ENCODE results near the gene RING1. TPM values are rescaled to one million over a fixed set of nuclear protein-coding genes. Genes with fewer than 3 reads are reported as not detected.

Gene RING1
- total RNA-seq, 1 donor from 2014 or later, result 17.1 TPM

DNA sequence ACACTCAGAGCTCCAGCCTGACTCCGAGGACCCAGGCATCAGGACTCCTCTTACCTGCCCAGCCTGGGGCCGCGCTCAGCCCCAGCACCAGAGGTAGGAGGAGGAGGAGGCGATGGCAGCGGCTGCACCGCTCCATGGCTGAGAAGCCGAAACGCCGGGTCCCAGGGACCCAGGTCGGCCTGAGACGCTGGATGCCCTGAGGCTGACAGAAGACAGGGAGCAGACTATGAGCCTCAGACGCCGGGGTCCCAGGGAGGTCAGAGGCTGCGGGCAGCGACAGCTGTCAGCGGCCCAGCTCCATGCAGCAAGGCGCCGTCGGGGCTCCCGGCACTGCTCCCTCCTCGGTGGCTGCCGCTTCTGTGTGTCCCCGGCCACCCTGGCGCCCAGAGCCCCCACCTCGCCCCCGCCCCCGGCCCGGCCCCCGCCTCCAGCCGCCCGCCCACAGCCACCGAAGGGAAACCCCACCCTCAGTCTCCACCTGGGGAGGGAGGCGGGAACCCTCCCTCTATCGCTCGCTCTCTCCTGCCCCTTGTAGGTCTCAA is 16.1 kb upstream of the RING1 start, which contains the start of gene COL11A2:
Gene COL11A2 (minus strand): TSS at position 363 of the 542 bp plus-strand sequence. CDS start 227 bp downstream, at position 136.
- DNase-seq (ENCODE audit: low read depth in 2 of 2), result no peak

DNA sequence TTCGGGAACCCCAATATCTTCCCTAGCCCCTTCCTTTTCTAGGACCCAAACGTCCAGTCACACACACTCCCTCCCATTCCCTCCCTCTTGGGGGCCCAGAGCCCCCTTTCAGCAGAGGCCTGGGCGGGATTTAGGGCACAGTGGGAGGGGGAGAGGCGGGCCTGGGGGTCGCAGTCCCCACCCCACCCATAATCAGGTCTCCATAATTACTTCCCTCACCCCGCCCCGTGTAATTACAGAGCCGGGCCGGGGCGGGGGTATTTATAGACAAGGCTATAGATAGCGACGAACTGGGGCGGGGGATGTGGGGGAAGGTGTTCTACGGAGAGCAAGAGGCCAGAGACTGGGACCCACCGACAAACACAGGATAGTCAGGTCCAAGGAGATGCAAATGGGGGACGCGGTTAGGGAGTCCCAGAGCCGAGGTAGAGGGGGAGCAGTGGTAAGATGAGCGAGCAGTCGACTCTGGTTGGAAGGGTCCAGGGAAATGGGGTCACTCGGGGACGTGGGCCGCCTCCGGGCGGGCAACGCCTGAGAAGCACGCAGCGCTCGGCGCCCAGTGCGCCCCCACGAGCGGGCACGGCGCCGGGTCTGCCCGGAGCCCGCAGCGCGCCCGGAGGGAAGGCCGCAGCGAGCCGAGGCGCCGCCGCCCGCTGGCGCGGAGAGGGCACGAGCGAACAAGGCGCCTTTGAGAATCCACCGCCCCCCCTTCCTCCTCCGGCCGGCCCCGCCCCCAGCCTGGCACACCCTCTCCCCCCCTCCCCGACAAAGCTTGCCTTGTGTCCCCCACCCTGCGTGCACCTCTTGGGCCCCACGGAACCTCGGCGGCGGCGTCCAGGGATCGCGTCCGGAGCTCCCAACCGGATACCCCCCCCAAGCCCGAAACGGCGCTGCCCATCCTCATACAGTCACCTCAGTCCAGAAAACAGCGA is 15.4 kb upstream of the RING1 start:
- DNase-seq (ENCODE audit: low read depth in 2 of 2), result peak in 1 of 2 donors; percentile 19

DNA sequence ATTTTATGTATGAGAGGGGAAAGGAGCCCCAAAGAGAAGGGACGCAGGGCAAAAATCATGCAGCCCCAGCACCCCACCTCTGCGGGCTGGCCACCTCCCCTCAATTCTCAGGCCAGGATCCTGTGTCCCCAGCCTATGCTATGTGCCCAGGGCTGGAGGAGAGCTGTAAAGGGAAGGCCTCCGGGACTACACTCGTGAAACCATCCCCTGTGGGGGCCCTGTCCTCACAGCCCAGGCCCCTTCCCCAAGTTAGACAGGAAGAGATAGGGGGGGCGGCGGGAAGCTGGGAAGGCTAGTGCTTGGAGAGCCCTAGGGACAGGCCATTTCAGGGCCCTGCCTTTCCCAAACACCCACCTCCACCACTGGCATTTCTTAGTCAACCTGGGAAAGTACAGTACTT is 14.7 kb upstream of the RING1 start:
- no peak for DNase-seq (ENCODE audit: low read depth in 2 of 2)

DNA sequence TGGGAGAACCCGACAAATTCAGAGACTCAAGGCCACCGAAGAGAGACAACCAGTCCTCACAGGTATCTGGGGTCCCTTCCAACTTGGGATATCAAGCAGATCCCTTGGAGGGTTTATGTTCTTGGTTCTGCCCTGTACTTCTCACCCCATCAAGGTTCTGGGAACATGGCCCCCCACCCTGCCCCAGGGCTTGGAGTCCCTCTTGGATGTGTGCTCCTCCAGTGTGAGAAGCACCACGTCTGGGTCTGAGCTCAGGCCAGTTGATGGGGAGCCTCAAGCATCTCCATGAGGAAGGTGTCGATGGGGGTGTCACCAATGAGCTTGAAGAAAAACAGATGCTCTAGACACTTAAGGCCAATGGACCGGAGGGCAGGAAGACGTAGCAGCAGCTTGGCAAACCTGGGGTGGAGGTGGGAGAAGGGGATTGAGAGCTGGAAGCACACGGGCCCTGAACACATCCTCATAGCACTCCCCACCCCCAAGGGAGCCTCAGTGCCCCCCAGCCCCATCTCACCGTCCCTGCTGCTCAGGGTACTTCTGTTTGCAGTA is 13.8 kb upstream of the RING1 start:
- DNase-seq (ENCODE audit: low read depth in 2 of 2), result no peak

DNA sequence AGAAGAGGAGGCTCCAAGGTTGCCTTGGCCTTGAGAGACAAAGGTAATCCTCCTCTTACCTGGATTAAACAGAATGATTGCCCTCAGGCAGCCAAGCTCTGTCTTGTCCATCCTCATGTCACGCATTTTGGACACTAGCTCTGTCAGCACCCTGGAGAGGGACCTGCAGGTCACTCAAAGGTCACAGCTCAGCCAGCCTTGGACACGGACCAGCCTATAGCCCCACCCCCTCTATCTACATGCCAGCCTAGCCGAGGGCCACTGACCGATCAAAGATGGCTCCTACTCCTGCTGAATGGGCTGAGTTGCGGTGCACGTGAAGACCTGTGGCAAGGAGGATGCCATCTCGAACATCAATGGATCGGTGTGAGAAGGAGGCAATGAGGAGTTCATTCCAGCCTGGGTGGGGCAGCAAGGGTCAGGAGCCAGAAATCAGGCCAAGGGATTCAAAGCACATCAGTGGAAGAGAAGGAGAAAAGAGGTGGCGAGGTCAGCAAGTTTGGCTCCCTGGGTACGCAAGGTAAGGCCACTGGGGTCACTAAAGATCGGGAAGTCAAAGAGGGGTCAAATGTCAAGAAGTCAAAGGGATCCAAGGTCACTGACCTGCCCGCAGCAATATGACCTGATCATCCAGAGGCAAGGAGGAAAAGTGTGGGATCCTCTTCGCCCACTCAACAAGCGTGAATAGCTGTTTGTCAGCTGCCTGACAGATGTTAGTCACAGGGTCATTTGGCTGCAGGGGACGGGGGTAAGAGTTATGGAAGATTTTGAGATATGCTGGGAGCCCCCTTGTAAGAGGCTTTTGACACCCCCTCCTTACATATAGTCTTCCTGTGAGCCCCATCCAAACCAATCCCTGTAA is 12.8 kb upstream of the RING1 start:
- no peak for DNase-seq (ENCODE audit: low read depth in 2 of 2)

DNA sequence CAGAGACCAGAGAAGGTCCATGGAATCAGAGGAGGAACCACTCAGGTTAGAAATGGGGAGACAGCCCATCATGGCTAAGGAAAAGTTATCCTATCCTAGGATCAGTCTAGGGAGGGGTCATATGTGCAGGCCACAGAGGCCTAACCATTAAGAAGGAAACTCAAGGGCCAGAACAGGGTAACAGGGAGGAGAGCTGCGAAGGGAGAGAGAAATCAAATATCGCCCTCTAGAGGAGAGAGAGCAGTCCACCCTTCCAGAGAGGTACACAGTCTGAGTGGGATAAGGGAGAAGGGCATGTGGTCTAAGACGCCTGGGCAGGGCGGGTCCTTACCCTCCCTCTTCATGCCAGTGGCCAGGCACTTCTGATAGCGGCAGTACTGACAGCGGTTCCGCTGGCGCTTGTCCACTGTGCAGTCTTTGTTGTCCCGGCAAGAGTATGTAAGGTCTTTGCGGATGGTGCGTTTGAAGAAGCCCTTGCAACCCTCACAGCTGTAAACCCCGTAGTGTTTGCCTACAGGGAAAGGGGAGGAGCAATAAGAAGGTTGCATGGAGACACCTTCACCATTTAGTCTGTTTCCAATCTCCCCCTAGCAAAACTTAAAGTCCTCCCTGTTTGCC is 10.8 kb upstream of the RING1 start:
- peak in 1 of 2 donors; percentile 69 for DNase-seq (ENCODE audit: low read depth in 2 of 2)

DNA sequence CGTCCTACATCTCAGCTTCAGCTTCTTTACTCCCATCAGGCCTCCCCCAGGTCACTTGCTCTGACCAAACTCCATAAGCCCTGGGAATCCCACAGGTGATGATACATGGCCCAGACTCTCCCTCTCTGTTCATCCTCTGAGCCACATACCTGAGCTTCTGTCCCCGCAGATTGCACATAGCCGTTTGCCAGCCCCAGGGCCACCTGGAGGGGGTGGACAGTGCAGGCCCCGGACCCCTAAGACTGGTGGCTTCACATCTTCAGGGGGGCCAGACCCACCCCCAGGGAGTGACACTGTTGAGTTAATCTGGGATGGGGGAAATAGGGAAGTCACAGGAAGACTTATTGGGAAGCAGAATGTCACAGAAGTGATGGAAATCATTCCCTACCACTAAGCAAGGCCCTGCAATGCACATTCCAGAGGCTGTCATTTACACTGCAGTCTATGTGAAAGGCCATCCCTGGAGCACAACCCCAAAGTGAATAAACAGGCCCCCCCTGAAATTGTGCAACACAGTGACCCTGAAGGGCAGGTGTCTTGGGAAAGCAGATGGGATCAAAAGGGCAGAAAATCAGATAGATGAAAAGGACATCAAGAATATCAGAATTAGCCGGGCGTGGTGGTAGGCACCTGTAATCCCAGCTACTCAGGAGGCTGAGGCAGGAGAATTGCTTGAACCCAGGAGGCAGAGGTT is 10.0 kb upstream of the RING1 start:
- DNase-seq (ENCODE audit: low read depth in 2 of 2), result no peak

DNA sequence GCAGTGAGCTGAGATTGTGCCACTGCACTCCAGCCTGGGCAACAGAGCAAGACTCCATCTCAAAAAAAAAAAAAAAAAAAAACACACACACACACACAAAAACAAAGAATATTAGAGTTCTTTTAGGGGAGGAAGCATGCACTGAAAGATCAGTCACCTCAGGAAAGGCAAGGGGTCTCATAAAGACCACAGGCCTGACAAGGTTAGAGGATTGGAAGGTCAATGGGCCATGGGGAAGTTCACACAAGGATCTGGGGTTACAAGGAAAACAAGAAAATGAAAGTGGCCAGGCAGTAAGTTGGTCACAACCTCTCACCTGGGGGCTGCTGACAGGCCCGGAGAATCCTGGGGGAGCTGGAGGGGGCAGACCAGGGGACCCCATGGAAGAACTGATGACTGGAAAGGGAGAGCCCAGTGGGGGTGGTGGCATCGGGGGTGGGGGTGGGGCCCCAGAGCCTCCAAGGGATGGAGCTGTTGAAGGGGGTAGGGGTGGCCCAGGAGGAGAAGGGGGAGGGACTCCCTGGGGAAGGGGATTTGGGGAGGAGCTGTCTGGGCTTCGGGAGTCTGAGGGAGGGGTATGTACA is 9.4 kb upstream of the RING1 start:
- DNase-seq (ENCODE audit: low read depth in 2 of 2), result no peak

DNA sequence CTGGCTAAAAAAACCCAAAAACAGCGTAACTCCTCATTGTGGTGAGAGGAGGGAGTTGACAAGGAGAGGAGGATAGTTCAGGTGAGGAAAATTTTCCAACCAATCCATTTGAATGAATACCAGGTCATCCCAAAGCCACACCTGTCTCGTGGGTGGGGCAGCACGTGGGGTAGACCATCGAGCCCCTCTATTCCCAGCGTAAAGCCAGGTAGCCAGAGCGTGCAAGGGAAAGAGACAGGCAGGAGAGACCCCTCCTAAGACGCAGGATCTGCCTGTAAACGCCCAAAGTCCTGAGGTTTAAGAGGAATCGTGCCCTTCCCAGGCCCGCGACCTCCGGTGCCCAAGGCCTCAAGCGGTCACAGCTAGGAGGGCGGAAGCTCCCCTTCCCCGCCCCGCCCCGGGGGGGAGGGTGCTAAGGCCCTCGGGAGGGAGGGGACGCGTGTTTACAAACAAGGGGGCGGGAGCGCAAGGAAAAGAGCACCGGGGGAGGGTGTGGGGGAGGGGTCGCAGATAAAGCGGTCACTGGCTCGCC is 8.5 kb upstream of the RING1 start:
- DNase-seq (ENCODE audit: low read depth in 2 of 2), result peak in 1 of 2 donors; percentile 67

DNA sequence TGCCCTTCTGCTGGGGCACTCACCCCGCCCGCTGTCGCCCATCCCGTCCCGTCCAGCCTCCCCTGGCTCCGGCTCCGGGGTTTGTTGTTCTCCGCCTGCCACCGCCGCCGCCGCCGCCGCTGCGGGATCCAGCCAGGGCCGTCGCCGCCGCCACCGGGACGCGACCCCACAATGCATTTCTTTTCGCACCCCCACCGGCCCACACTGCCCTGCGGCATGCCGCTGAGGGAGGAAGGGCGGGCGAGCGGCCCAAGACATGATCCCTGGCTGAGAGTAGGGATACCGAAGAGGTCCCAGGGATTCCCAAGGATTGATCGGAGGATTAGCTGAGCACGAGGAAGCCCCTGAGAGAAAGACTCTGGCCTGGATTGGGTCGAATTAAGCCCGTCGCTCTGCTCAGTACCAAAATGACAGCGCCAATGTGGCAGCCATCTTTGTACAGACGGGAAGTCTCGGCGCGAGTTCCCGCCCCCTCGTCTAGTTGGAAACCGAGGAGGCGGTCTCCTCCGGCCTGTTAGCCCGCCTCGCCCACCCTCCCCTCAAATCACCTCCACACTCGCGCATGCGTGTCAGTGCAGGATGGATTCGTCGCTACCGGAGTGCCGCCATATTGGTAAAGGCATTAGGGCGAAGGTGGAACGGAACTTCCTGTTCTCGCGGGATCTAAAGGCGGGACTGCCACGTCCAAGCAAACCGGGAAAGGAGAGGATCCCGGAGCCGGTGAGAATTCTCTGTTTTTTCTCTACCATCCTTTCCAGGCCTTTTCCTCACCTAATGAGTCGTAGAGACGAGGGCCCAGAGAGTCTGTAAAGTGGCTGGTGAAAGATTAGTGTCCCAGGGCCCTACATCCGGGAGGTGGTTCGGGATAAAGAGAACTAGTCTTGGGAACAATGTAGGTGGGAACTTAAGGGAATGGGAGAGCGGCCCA is 7.8 kb upstream of the RING1 start, which contains the start of the genes RXRB and SLC39A7:
Gene RXRB (minus strand): TSS at position 447 of the 928 bp plus-strand sequence. CDS start 189 bp downstream, at position 258.
Gene SLC39A7 (plus strand): TSS at position 649 of the 928 bp plus-strand sequence. CDS start 379 bp downstream, outside the sequence.
- peak; percentile 99 for DNase-seq (ENCODE audit: low read depth in 2 of 2)

DNA sequence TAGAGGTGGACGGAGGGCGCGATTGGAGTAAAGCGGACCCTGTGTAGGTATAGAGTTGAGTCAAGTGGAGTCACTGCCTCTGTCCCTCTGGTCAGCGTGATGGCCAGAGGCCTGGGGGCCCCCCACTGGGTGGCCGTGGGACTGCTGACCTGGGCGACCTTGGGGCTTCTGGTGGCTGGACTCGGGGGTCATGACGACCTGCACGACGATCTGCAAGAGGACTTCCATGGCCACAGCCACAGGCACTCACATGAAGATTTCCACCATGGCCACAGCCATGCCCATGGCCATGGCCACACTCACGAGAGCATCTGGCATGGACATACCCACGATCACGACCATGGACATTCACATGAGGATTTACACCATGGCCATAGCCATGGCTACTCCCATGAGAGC is 7.2 kb upstream of the RING1 start:
- peak in 1 of 2 donors; percentile 49 for DNase-seq (ENCODE audit: low read depth in 2 of 2)

DNA sequence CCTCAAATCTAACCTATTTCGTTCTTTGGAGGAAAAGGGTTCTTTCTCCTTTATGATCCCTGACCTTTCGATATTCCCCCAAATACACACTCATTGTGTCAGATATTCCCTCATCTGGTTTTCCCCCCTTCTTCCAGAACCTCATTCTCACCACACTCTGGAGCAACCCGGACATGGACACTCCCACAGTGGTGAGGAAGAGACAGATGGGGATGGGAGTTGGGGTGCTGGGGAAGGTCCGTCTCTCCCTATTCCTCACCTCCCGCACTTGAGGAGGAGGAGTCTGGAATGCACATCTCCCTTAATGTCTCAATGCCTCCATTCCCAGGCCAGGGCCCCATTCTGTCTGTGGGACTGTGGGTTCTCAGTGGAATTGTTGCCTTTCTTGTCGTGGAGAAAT is 6.4 kb upstream of the RING1 start:
- no peak for DNase-seq (ENCODE audit: low read depth in 2 of 2)

DNA sequence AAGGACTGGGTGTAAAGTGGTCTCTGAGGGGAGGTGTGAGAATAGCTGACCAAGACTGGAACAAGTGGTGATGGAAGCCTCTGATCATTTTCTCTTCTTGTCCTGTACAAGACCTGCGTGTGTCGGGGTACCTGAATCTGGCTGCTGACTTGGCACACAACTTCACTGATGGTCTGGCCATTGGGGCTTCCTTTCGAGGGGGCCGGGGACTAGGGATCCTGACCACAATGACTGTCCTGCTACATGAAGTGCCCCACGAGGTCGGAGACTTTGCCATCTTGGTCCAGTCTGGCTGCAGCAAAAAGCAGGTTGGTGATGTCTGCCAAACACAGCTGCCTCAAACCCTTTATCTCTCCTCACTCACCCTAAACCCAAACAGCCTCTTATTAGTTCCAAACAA is 5.5 kb upstream of the RING1 start:
- no peak for DNase-seq (ENCODE audit: low read depth in 2 of 2)

DNA sequence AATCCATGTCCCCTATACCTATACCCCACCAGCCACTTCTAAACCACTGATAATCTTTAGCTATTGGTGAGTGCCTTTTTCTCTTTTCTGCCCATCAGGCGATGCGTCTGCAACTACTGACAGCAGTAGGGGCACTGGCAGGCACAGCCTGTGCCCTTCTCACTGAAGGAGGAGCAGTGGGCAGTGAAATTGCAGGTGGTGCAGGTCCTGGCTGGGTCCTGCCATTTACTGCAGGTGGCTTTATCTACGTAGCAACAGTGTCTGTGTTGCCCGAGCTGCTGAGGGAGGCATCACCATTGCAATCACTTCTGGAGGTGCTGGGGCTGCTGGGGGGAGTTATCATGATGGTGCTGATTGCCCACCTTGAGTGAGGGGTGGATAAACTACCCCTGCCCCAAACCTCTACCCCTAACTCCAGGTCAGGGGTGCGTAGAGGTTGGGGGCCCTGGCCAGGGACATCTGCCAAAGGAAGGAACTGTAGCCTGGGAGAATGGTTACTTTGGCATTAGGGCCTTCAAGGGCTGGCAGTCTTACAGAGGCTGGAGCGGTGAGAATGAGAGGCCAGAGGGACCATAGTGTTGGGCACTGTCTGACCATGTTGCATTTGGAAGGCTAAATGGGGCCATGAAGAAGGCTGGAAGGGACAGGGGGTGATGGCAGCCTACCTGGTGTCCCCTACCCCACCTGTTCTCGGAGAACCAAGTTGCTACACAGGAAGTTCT is 4.7 kb upstream of the RING1 start:
- no peak for DNase-seq (ENCODE audit: low read depth in 2 of 2)

DNA sequence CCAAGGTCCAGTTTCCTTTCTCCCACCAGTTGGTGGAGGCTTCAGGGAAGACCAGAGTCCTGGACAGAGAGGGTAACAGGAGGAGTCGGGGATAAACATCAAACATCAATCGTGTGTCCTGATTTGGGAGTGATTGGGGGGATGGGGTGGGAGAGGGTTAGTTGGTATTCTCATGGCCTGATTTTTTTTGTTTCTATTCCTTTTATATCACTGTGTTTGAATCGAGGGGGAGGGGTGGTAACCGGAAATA is 4.2 kb upstream of the RING1 start:
- DNase-seq (ENCODE audit: low read depth in 2 of 2), result no peak

DNA sequence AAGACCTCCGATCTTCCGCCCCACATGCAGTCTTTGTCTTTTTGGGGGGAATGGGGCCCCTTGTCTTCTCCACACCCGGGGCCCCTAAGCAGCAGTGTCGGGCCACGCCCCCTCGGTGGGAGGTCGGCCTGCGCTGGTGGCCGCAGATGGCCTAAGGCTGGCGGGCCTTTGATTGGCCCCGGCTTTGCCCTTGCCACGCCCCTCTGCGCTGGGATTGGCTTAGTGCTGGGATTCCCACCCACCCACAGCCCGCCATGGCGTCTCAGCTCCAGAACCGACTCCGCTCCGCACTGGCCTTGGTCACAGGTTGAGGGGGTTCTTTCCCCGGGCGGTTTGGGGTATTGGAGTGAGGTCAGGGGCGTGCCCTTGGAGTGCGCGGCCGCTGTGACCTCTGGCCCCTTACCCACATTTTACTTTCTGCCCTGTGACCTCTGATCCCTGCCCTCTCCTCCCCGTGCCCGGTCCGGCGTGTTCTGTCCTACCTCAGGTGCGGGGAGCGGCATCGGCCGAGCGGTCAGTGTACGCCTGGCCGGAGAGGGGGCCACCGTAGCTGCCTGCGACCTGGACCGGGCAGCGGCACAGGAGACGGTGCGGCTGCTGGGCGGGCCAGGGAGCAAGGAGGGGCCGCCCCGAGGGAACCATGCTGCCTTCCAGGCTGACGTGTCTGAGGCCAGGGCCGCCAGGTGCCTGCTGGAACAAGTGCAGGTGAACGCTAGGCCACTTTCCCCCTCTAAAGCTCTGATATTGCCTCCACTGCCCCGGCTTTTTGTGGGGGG is 3.7 kb upstream of the RING1 start, which contains the start of gene HSD17B8:
Gene HSD17B8 (plus strand): TSS at position 241 of the 776 bp plus-strand sequence. CDS start 14 bp downstream, at position 255.
- DNase-seq (ENCODE audit: low read depth in 2 of 2), result peak; percentile 74 to 93
